ENCODE results near the gene OBSCN.

Gene OBSCN

GRCh38 chr1:228207851-228208821 is at the start of gene OBSCN:
Gene OBSCN (plus strand): TSS chr1:228208044. CDS start chr1:228211784, 3,740 bp downstream.
- no peak for DNase-seq (ENCODE audit: low read depth in 3 of 3, low spot score in 1 of 3)

GRCh38 chr1:228158151-228159007 is 49.5 kb upstream of the OBSCN start:
- no peak for DNase-seq (ENCODE audit: low read depth in 3 of 3, low spot score in 1 of 3)

- no peak for DNase-seq (ENCODE audit: low read depth in 3 of 3, low spot score in 1 of 3)
These were observed 48.7 kb upstream of the OBSCN start for GRCh38 chr1:228159008-228159665.

- no peak for DNase-seq (ENCODE audit: low read depth in 3 of 3, low spot score in 1 of 3)
These were observed 47.6 kb upstream of the OBSCN start for GRCh38 chr1:228160201-228160761.

- DNase-seq (ENCODE audit: low read depth in 3 of 3, low spot score in 1 of 3): no peak
These were observed 46.5 kb upstream of the OBSCN start for GRCh38 chr1:228161362-228161761.

GRCh38 chr1:228161866-228162265 is 46.0 kb upstream of the OBSCN start:
- no peak for DNase-seq (ENCODE audit: low read depth in 3 of 3, low spot score in 1 of 3)

- DNase-seq (ENCODE audit: low read depth in 3 of 3, low spot score in 1 of 3): no peak
These were observed 45.4 kb upstream of the OBSCN start for GRCh38 chr1:228162286-228163006.

- DNase-seq (ENCODE audit: low read depth in 3 of 3, low spot score in 1 of 3): no peak
These were observed 44.7 kb upstream of the OBSCN start for GRCh38 chr1:228163007-228163753.

- no peak for DNase-seq (ENCODE audit: low read depth in 3 of 3, low spot score in 1 of 3)
These were observed 43.9 kb upstream of the OBSCN start for GRCh38 chr1:228163776-228164519.

- no peak for DNase-seq (ENCODE audit: low read depth in 3 of 3, low spot score in 1 of 3)
These were observed 43.1 kb upstream of the OBSCN start for GRCh38 chr1:228164561-228165371.

- peak; percentile 99 to 100 (median 100) for DNase-seq (ENCODE audit: low read depth in 3 of 3, low spot score in 1 of 3)
These were observed 42.3 kb upstream of the OBSCN start, which contains the start of gene IBA57 for GRCh38 chr1:228165372-228166169. Gene IBA57 (plus strand): TSS chr1:228165804. CDS start chr1:228165817, 13 bp downstream.

GRCh38 chr1:228166170-228166936 is 41.5 kb upstream of the OBSCN start:
- DNase-seq (ENCODE audit: low read depth in 3 of 3, low spot score in 1 of 3): peak; percentile 22 to 26 (median 26)

GRCh38 chr1:228168563-228169270 is 39.1 kb upstream of the OBSCN start:
- no peak for DNase-seq (ENCODE audit: low read depth in 3 of 3, low spot score in 1 of 3)

GRCh38 chr1:228169345-228169744 is 38.5 kb upstream of the OBSCN start:
- DNase-seq (ENCODE audit: low read depth in 3 of 3, low spot score in 1 of 3): no peak

GRCh38 chr1:228170666-228171065 is 37.2 kb upstream of the OBSCN start:
- DNase-seq (ENCODE audit: low read depth in 3 of 3, low spot score in 1 of 3): no peak

Data from stimulated activated CD4-positive, alpha-beta T cell treated with anti-CD3 and anti-CD28 coated beads, TNF-alpha, amount 100 ng/mL, for 1 hour (primary cell).